ENCODE data around the gene FOXN3. TPM values are rescaled to one million over a fixed set of nuclear protein-coding genes. Genes with fewer than 3 reads are reported as not detected.
A peak's percentile ranks its signal among the peaks of the same experiment; 100 is the strongest.

The FOXN3 gene
- total RNA-seq, 4 donors from 2014 or later, result 99.6 to 172 (median 103) TPM

- ATAC-seq (no peak), DNase-seq (no peak)
- peak overlapping the region in 3 of 4 donors; percentile 20 to 90 (median 79) for H3K27ac ChIP-seq
- TF ChIP-seq POLR2A (IDR thresholded peaks at IDR 0.05) (no peak), CTCF (IDR thresholded peaks at IDR 0.05 in 4 of 5, conservative IDR thresholded peaks at IDR 0.05 in 1 of 5) (no peak)
- in situ Hi-C loops (cut with MboI; ENCODE audit: low sequenced_read_pairs in 4 of 4) (loop anchor here in 1 of 4 donors (25.0 kb wide), 1 partner anchor 190 kb away; no protein-coding TSS in a partner anchor), intact Hi-C loops (cut with DNase I; ENCODE audit: low total_unique reads) (loop anchor here (5.0 kb wide), 1 partner anchor 185 kb away; no protein-coding TSS in a partner anchor)
- H3K4me1 ChIP-seq, result peaks cover 40 to 56% of the 10 kb centered on the region in 2 donors
- no peaks in the 10 kb centered on the region for H3K36me3 ChIP-seq
- H3K9me3 ChIP-seq, result no peaks in the 10 kb centered on the region
- H3K4me3 ChIP-seq, result no peak overlapping the region
- H3K27me3 ChIP-seq, result no peaks in the 10 kb centered on the region
These were observed 190.1 kb downstream of the FOXN3 start for GRCh38 chr14:89226801-89227495.

- no peak overlapping the region for H3K4me3 ChIP-seq
- DNase-seq (no peak), ATAC-seq (no peak)
- peak overlapping the region in 1 of 4 donors; percentile 90 for H3K27ac ChIP-seq
- intact Hi-C loops (cut with DNase I; ENCODE audit: low total_unique reads), result loop anchor here (5.0 kb wide), 1 partner anchor 183 kb away; no protein-coding TSS in a partner anchor
- TF ChIP-seq POLR2A (IDR thresholded peaks at IDR 0.05) (no peak), CTCF (IDR thresholded peaks at IDR 0.05 in 4 of 5, conservative IDR thresholded peaks at IDR 0.05 in 1 of 5) (no peak)
- peaks cover 45 to 56% of the 10 kb centered on the region in 2 donors for H3K4me1 ChIP-seq
- H3K27me3 ChIP-seq, result no peaks in the 10 kb centered on the region
- no peaks in the 10 kb centered on the region for H3K36me3 ChIP-seq
- H3K9me3 ChIP-seq, result no peaks in the 10 kb centered on the region
- in situ Hi-C loops (cut with MboI; ENCODE audit: low sequenced_read_pairs in 4 of 4), result loop anchor here in 1 of 4 donors (25.0 kb wide), 1 partner anchor 188 kb away; no protein-coding TSS in a partner anchor
These were observed 191.4 kb downstream of the FOXN3 start for GRCh38 chr14:89225607-89226006.

- DNase-seq, result no peak
- ATAC-seq, result peak; percentile 91 to 94
- Histone ChIP-seq H3K27ac (peak overlapping the region in 2 of 4 donors; percentile 28 to 39), H3K9me3 (no peaks in the 10 kb centered on the region), H3K36me3 (no peaks in the 10 kb centered on the region), H3K27me3 (no peaks in the 10 kb centered on the region), H3K4me3 (no peak overlapping the region), H3K4me1 (peaks cover 13 to 20% of the 10 kb centered on the region in 2 donors)
- in situ Hi-C loops (cut with MboI; ENCODE audit: low sequenced_read_pairs in 4 of 4), result no loop called here
- TF ChIP-seq CTCF (IDR thresholded peaks at IDR 0.05 in 4 of 5, conservative IDR thresholded peaks at IDR 0.05 in 1 of 5) (no peak), POLR2A (IDR thresholded peaks at IDR 0.05) (no peak)
- intact Hi-C loops (cut with DNase I; ENCODE audit: low total_unique reads), result no loop called here
These were observed 195.8 kb downstream of the FOXN3 start for GRCh38 chr14:89221109-89221810.

- H3K4me3 ChIP-seq, result no peak overlapping the region
- H3K27me3 ChIP-seq, result no peaks in the 10 kb centered on the region
- TF ChIP-seq POLR2A (IDR thresholded peaks at IDR 0.05), result no peak
- no peak for TF ChIP-seq CTCF (IDR thresholded peaks at IDR 0.05 in 4 of 5, conservative IDR thresholded peaks at IDR 0.05 in 1 of 5)
- H3K36me3 ChIP-seq, result no peaks in the 10 kb centered on the region
- H3K4me1 ChIP-seq, result peaks cover 33 to 39% of the 10 kb centered on the region in 2 donors
- no peak overlapping the region for H3K27ac ChIP-seq
- in situ Hi-C loops (cut with MboI; ENCODE audit: low sequenced_read_pairs in 4 of 4), result no loop called here
- ATAC-seq (no peak), DNase-seq (no peak)
- H3K9me3 ChIP-seq, result no peaks in the 10 kb centered on the region
- intact Hi-C loops (cut with DNase I; ENCODE audit: low total_unique reads), result no loop called here
These were observed 198.0 kb downstream of the FOXN3 start for GRCh38 chr14:89219051-89219450.

Data from gastrocnemius medialis (tissue), 4 donors.